GM20000 (cell line): ENCODE results near the gene RHOBTB1.

ENCODE experiments used
- DNase-seq: peaks from one replicate; pipeline ENCODE4 v3.0.0; 2012; ENCODE audit warnings: low spot score
- CTCF ChIP-seq: IDR thresholded peaks from 2 replicates; pipeline ENCODE4 v1.5.1; 2012; ENCODE audit warnings: mild to moderate bottlenecking, control low read depth; ENCODE audit errors: extremely low read depth, missing control alignments

Gene RHOBTB1

GRCh38 chr10:60868946-60869345 is 75.0 kb downstream of the RHOBTB1 start:
- no peak for TF ChIP-seq CTCF
- DNase-seq: no peak

- no peak for TF ChIP-seq CTCF
Observed at GRCh38 chr10:60865198-60865783, 78.7 kb downstream of the RHOBTB1 start.

GRCh38 chr10:60863796-60864195 is 80.2 kb downstream of the RHOBTB1 start:
- DNase-seq: no peak
- no peak for TF ChIP-seq CTCF

More at GRCh38 chr10:60865198-60865783, 78.7 kb downstream of the RHOBTB1 start:
- DNase-seq: no peak

- no peak for TF ChIP-seq CTCF
- no peak for DNase-seq
Observed at GRCh38 chr10:60862517-60862916, 81.5 kb downstream of the RHOBTB1 start.

- no peak for DNase-seq
- no peak for TF ChIP-seq CTCF
Observed at GRCh38 chr10:60856405-60856804, 87.6 kb downstream of the RHOBTB1 start.

- DNase-seq: no peak
- no peak for TF ChIP-seq CTCF
Observed at GRCh38 chr10:60853637-60854036, 90.3 kb downstream of the RHOBTB1 start.

GRCh38 chr10:60853107-60853506 is 90.9 kb downstream of the RHOBTB1 start:
- DNase-seq: no peak
- no peak for TF ChIP-seq CTCF
